Stimulated activated naive CD4-positive, alpha-beta T cell (primary cell): ENCODE results near the gene MYADML2.

Source experiments
- DNase-seq, 6 experiments: peaks; one replicate each; lab custom pipeline; 2025; lab: John Stamatoyannopoulos, UW

The MYADML2 gene

DNA sequence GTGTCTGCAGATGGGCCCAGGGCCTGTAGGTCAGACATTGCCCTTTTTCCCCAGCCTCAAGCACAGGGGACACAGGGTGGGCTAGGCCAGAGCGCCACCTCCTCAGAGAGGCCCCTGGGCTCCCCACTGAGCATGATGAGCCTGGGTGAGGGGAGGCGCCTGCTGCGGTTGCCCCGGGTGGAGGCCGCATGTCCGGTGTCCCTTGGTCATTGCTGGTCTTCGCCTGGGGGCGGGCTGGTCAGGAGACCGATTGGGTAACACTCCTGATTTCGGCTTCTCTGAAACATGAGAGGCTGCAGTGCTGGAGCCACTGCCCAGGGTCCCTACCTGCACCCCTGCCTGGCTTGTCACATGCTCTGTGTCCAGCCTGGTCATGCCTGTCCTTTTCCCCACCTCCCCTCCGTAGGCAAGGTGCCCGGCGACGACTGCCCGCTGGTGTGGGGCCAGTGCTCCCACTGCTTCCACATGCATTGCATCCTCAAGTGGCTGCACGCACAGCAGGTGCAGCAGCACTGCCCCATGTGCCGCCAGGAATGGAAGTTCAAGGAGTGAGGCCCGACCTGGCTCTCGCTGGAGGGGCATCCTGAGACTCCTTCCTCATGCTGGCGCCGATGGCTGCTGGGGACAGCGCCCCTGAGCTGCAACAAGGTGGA lies 47.4 kb downstream of the MYADML2 start:
- no peak for DNase-seq

DNA sequence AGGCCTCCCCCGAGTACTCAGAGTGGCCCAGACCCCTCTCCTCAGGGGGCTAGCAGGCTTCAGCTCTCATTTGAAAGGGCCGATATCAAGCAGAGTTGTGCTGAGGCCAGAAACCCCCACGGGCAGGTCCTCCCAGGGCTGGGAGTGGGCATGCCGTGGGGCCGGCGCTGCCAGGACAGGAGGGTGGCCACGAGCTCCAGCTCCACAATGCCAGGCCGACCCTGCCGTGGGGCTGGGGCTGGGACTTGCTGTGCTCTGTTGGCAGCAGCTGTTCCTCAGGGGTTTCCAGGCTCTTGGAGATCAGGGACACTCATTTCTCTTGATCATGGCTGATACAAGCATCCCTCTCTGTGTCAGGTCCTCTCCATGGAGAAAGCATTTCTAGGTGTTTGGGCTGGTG lies 48.1 kb downstream of the MYADML2 start:
- no peak for DNase-seq

DNA sequence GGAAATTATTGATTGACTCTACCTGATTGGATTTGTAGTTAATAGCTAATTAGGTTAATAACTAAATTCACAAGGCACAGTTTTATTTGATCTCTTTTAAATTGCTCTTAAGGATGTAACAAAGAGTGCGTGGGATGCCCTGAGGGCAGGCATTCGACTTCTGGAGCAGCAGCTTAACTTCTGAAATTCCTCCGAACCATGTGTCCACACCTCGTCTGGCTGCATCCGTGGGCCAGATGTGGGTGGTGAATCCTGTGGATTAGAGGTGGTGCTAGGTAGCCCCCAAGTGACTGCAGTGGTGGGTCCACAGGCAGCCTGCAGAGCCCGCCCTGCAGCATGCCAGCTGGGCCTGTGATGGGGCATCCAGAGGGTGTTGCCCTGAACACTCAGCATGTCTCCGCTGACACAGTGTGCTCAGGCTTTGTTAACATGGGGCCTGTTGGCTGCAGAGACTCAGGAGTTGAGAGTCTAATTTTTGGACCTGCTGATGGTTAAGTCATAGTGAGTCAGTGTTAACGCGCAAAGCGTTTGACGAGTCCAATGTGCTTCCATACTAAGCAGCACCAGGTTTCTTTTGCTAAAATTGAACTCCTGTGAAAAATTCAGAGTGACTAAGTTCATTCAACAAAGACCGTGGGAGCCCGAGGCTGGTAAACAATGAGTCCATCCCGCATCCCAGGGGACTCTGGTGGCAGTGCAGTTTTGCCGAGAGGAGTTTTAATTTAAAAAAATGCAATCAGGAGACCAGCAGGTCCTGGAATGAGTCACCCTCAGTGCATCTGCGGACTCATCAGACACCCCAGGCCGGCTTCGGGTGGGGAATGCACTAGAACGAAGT lies 48.8 kb downstream of the MYADML2 start:
- no peak for DNase-seq

DNA sequence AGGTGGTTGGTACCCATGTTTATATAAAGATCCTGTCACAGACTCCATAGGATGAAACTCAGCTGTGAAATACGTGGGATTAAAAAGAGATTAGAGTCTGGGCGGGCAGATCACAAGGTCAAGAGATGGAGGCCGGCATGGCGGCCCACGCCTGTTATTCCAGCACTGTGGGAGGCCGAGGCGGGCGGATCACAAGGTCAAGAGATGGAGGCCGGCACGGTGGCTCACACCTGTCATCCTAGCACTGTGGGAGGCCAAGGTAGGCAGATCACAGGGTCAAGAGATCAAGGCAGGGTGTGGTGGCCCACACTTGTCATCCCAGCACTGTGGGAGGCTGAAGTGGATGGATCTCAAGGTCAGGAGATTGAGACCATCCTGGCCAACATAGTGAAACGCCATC lies 51.6 kb downstream of the MYADML2 start:
- no peak for DNase-seq

DNA sequence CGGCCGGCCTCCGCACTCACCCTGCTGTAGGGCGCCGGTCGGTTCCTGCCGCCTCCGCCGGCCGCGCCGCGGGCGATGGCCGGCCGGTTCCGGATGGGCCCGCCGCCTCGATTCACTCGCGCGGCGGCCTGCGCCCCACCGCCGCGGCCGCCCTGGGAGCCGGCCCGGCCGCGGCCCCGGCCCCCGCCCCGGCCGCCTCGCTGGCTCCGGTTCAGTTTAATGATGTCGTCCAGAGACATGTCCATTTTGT lies 55.8 kb downstream of the MYADML2 start:
- no peak for DNase-seq

DNA sequence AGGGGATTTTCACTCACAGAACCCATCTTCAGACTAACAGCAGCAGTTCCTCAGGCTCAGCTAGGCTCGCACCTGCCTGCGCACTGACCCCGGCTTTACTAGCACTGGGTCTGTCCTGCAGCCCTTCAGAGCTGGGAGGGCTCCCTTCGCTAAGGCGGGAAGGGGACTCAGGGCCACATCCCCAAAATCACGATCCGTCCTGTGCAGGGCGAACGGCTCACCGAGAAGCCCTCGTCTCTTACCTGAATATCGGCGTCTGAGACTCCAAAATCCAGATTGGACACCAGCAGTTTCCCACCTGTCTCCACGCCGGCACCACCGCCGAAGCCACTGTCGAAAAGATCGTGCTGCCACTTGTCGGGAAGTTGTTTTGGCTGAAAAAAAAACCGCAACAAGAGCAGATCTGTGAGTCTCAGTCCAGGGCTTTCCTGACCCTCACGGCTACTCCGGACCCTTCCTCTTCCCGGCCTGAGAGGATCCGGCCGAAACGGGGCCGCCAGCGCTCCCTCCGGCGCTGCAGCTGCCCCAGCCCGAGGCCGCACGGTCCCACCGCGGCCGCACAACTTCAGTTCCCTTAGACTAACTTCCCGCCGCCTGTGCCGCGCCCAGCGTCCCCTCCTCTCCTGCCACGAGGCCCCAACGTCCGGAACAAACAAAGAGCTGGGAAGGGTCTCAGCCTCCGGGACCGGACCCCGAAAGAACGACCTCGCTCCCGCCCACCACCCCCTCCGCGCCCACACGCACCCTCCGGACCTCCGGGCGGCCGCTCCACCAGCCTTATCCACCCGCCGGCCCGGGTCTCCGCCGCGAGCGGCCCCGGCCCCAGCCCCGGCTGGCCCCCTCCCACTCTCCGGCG lies 56.4 kb downstream of the MYADML2 start:
- DNase-seq = peak in 1 of 6 experiments; percentile 33
